Left renal cortex interstitium (tissue), 4 donors: ENCODE data around the gene FREY1. TPM values are rescaled to one million over a fixed set of nuclear protein-coding genes. Genes with fewer than 3 reads are reported as not detected.

Source experiments
- DNase-seq, 4 donors: peaks; one replicate each; pipeline ENCODE4 v3.0.0-alpha.2; 2013; ENCODE audit warnings: low read depth in 4 of 4, low spot score in 2 of 4, missing footprints in 1 of 4
- polyA plus RNA-seq, 4 donors: library from polyadenylated mRNA; unstranded; fragments of 120-200 nt; gene quantifications; one replicate each; pipeline ENCODE4 v1.2.1, GENCODE V29; 2013; ENCODE audit not compliant: insufficient read length in 4 of 4

The FREY1 gene
- polyA plus RNA-seq, 4 donors = 0.31 to 1.4 (median 0.49) TPM; not detected in 1

DNA sequence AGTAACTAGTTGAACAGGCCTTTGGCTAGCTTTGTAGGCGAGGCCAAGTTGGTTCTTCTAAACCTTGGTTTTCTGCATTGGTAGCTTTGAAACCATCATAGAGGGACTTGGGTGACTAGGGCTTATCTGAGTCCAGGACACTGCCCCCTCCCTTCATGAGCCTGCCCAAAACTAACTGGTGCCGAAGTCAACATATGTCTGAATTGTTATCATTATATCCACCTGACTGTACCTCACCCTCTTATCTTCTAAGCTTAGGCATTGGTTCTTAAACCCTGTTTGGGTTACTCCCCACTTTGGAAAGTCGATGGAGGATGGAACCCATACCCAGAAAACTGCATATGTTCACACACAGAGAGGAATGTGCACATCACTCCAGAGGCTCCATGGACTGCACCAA, 29.2 kb downstream of the FREY1 start:
- no peak for DNase-seq

DNA sequence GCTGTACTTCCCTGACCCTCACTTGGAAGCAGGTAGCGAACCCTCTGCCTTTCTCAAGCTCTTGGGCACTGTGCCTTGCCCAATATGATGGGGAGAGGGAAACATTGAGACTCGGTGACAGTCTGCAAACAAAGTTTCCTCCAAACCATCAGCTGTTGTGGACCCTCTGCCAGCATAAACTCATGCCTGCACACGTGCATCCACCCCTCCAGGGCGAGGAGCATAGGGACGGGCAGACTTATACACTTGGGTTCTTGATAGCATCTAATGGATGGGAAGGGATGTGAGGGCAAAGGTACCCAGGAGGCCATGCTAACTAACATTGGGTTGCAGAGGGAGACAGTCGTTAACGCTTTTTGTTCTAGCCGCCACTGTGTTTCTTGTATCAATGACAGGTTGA, 29.9 kb downstream of the FREY1 start:
- DNase-seq = no peak

DNA sequence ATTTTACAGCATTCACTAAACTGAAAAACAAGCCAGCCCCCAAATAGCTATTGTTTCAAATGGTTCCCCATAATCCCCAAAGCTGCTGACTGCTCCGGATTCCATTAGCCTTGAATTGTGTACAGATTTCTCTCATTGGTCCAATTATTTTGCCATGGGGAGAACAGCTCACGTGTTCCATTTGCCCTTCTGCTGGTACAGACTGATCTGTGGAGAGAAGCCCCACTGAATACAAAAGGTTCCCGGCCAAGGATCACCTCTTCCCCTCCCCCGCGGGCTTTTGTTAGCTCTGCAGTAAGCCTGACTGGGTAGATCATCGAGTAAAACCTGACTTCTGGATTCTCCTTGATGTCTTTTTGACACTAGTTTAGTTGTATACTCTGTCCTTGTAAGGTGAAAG, 30.7 kb downstream of the FREY1 start:
- no peak for DNase-seq

DNA sequence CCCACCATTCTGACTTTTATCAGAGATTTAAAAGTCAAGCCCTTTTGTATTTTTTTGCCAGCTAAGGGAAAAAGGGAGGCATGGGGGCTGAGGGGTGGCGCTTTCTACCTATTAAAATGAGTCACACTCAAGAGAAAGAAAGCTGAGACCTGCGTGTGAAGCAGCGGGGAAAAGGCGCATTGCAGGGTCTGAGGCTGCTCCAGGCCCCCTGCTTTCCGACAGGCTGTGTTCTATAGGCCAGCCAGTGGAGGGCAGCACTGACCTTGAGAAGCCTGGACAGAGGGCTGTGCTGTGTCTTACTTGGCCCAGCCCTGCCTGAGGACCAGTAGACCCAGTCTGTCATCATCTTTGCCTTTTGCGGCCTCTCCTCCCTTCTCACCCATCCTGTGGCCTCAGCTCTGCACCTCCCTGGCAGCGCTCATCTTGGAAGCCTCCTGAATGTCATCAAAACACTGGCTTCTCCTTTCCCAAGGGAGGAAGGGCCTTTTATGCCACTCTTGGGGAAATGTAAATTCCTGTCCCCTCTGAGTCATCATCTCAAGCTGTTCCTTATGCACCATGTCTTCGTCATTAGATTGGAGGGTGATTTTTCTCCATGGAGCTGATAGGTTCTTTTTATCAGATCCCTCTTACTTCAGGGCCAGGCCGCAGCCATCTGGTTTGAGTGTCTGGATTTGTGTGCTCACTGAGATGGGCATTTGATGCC, 34.3 kb downstream of the FREY1 start:
- no peak for DNase-seq

DNA sequence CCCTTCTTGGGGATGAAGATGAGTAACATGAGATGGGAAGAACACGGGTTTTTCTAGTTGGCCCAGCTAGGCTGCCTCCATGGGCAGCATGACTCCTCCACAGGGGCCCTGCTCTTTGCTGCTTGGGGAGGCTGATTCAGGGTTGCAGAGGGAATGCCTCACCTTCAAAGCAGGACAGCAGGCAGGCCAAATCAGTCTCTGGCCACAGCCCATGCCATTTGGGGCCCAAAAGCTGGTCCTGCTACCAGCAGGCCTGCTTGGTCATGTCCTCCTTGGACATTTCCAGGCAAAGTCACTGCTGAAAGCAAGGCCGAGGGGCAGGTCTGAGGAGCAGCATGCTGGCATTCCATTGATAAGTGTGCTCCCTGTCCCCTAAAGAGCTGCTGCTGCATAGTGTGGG, 35.4 kb downstream of the FREY1 start:
- DNase-seq = no peak

DNA sequence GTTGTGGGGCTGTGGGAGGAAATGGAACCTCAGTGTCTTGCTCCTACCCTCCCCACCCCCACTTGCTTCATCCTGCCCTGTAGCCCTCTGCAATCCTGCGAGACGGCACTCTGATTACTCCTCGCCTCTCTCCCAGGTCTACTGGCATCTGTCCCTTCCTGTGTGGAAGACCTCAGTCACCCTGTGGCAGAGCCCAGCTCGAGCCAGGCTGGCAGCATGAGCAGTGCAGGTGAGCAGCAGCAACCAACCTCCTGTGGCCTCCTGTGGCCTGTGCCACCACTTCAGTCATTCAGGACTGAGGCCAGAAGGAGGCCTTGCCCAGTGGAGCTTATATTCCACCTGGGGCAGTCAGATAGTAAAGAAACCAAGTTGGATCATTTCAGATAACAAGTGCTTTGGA, 36.4 kb downstream of the FREY1 start:
- no peak for DNase-seq

DNA sequence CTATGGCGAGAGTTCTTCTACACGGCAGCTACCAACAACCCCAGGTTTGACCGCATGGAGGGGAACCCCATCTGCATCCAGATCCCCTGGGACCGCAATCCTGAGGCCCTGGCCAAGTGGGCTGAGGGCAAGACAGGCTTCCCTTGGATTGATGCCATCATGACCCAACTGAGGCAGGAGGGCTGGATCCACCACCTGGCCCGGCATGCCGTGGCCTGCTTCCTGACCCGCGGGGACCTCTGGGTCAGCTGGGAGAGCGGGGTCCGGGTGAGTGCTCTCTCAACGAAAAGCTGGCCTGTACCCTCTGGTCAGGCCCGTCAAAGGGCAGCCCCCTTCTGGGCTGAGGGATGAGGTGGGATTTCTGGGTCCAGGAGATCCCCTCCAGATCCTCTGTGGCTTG, 37.5 kb downstream of the FREY1 start:
- no peak for DNase-seq

DNA sequence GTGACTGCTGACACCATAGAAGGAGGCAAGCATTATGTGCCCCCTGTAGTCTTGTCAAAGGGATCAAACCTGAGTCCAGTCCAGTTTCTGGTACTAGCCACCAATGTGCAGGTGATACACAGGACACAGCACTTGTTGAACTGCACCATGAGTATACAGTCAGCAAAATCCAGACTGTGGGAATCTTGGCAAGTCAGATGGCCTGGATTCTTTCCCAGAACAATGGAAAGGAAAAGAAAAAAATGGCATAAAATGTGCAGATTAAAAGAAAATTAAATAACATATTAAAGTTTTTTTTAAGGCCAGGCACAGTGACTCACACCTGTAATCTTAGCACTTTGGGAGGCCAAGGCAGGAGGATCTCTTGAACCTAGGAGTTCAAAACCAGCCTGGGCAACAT, 43.0 kb downstream of the FREY1 start:
- DNase-seq = no peak

DNA sequence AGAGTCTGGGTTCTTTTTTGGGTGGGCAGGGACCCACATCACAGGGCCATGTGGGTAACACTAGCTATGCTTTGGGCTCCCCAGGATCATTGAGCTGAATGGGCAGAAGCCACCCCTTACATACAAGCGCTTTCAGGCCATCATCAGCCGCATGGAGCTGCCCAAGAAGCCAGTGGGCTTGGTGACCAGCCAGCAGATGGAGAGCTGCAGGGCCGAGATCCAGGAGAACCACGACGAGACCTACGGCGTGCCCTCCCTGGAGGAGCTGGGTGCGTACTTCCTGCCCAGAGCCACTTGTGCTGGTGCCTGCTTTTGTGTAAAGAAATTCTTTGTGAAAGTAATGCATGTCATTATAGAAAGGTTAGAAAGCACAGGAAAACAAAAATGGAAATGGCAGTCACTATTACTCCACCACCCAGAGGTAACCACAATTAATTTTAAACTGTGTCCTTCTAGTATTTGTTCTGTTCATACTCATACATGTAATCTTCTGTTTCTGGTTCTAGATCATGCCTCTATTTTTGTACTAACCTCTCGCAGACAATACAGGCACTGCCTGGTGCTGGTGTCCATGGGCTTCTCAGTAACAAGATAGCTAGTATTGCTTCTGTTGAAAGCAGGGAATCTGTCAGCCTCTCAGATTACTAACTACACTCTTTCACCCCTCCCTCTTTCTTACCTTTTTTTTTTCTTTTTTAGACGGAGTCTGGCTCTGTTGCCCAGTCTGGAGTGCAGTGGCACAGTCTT, 46.1 kb downstream of the FREY1 start:
- no peak for DNase-seq

DNA sequence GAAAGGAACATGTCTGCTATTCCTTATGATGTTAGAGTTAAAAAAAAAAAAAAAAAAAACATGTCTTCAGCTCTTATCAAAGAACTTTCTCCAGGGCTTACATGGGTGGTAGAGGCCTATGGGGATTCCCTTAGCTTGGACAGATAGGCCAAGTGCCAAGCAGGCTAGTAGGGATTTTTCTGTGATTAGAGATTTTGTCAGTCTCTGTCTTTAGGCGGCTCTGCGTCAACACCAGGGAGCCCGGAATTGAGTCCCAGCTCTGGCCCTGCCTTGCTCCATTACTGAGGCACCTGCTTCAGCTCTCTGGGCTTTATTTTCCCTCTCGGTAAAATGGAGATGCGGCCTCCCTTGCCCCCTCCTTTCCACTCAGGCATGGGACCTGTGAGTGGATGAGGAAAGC, 46.7 kb downstream of the FREY1 start:
- no peak for DNase-seq

DNA sequence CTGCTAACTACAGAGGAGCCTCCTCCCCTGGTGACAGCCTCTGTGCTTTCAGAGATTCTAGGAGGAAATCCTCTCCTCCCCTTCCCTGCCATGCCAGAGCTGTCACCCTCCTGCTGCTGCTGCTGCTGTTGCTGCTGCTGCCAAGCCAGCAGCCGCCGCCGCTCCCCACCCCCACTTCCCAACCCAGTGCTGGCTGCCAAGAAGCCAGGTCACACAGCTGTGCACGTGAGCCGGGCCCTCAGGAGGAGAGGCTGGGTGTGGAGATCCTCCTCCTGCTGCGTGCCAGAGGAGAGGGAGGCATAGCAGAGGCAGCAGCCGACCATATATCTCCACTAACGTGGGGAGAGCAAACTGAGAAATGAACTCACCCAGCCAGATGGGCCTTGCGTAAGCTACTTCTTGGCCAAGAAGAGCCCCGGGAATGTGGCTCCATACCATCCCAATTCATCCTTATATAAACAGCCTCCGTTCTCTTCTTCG, 47.4 kb downstream of the FREY1 start:
- DNase-seq = peak in 1 of 4 donors; percentile 37

DNA sequence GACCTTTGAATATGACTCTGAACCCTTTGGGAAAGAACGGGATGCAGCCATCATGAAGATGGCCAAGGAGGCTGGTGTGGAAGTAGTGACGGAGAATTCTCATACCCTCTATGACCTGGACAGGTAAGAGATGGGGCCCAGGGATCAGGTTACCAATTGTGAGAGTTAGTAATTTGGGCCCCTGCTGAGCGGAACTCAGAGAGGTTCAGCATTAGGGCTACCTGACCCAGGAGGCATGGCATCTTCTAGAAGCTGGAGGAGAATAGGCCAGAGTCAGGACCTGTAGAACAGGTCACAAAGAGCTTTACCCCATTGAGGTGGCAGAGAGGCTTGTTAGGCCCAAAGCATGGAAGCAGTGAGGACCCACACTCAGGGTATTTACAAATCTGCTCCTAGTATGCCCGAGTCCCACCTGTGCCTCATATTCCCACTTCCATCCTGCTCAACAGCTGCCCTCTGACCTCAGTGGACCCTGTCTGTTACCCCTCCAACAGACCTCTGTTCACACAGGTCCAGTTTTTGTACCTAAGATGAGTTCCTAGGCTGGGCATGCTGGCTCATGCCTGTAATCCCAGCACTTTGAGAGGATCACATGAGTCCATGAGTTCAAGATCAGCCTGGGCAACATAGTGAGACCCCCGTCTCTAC, 48.2 kb downstream of the FREY1 start:
- DNase-seq = no peak

DNA sequence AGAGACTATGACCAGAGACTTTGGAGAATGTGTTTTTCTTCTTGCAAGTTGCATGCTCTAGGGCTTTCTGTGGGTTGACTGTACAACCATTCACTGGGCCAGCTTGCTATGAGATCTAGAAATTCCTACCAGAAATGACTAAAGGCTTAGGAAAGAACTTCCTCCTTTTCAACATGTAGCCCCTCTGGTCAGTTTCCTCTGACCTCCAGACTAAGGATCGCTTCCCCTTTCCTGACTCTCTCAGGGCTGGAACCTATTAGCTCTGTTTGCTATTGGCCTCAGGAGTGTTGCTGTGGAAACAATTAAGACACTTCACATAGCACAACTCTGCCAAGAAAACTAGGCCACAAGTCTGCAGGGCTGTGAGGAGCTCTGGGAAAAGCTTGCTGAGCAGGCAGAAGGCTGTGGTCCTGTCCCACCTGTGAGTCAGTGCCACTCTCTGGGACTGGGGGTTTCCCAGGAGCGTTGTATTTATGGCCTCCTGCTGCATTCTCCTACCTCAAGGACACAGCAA, 49.1 kb downstream of the FREY1 start:
- no peak for DNase-seq

Other genes starting within 250 kb of the FREY1 start
- 10 to 100 TPM in 3 of 4 donors, 1 to 10 TPM in 1; 6.0 to 15.1 (median 11.2) TPM for gene CHST1, start 241.6 kb downstream of the FREY1 start, polyA plus RNA-seq
- 10 to 100 TPM in 1 of 4 donors, 1 to 10 TPM in 3; 7.0 to 10.2 (median 8.7) TPM for gene SLC35C1, start 102.1 kb downstream of the FREY1 start, polyA plus RNA-seq
- gene CRY2, start 59.8 kb downstream of the FREY1 start, polyA plus RNA-seq = 10 to 100 TPM; 27.3 to 34.1 (median 29.5) TPM
- 10 to 100 TPM in 3 of 4 donors, 1 to 10 TPM in 1; 9.3 to 15.3 (median 13.1) TPM for gene MAPK8IP1, start 21.6 kb downstream of the FREY1 start, polyA plus RNA-seq
- 10 to 100 TPM; 15.5 to 24.3 (median 21.8) TPM for gene PEX16, start 10.6 kb upstream of the FREY1 start, polyA plus RNA-seq
- 10 to 100 TPM; 17.6 to 28.7 (median 25.0) TPM for gene LARGE2, start 15.4 kb upstream of the FREY1 start, polyA plus RNA-seq
- gene PHF21A, start 214.2 kb upstream of the FREY1 start, polyA plus RNA-seq = 10 to 100 TPM; 34.5 to 60.9 (median 51.7) TPM